ENCODE data around the gene SLC35A3.

DNA sequence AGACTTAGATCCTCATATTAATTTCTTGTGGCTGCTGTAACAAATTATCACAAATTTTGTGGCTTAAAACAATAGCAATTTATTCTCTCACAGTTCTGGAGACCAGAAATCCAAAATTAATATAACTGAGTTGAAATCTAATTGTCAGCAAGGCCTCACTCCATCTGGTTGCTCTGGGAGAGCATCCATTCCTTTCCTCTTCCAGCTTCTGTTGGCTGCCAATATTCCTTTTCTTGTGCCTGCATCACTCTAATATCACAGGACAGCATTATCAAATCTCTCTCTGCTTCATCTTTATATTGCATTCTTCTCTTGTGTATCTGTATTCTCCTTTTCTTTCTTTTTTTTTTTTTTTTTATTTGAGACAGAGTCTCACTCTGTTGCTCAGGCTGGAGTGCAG is 9.3 kb downstream of the SLC35A3 start:
- TF ChIP-seq, protein P1, sequence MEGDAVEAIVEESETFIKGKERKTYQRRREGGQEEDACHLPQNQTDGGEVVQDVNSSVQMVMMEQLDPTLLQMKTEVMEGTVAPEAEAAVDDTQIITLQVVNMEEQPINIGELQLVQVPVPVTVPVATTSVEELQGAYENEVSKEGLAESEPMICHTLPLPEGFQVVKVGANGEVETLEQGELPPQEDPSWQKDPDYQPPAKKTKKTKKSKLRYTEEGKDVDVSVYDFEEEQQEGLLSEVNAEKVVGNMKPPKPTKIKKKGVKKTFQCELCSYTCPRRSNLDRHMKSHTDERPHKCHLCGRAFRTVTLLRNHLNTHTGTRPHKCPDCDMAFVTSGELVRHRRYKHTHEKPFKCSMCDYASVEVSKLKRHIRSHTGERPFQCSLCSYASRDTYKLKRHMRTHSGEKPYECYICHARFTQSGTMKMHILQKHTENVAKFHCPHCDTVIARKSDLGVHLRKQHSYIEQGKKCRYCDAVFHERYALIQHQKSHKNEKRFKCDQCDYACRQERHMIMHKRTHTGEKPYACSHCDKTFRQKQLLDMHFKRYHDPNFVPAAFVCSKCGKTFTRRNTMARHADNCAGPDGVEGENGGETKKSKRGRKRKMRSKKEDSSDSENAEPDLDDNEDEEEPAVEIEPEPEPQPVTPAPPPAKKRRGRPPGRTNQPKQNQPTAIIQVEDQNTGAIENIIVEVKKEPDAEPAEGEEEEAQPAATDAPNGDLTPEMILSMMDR (tag by site-specific recombination; IDR thresholded peaks at IDR 0.05): no peak
- TF ChIP-seq ZNF404 (tag by site-specific recombination; IDR thresholded peaks at IDR 0.05) (no peak), ZNF791 (tag by site-specific recombination; IDR thresholded peaks at IDR 0.05) (no peak), SCRT1 (tag by site-specific recombination; IDR thresholded peaks at IDR 0.05; ENCODE audit: borderline replicate concordance) (no peak), ZNF214 (tag by site-specific recombination; IDR thresholded peaks at IDR 0.05; ENCODE audit: borderline replicate concordance) (no peak), ZNF777 (tag by site-specific recombination; IDR thresholded peaks at IDR 0.05; ENCODE audit: borderline replicate concordance) (no peak), ZNF175 (tag by site-specific recombination; IDR thresholded peaks at IDR 0.05) (no peak), ZNF366 (tag by site-specific recombination; conservative IDR thresholded peaks at IDR 0.05) (no peak), ZBTB7A (tag by site-specific recombination; IDR thresholded peaks at IDR 0.05; ENCODE audit: low read depth) (no peak), ZNF354C (tag by site-specific recombination; IDR thresholded peaks at IDR 0.05; ENCODE audit: borderline replicate concordance, low read depth) (no peak), TCF7L2 (IDR thresholded peaks at IDR 0.05; ENCODE audit: borderline replicate concordance, low read depth, low read length) (no peak)
- TF ChIP-seq, protein P2, sequence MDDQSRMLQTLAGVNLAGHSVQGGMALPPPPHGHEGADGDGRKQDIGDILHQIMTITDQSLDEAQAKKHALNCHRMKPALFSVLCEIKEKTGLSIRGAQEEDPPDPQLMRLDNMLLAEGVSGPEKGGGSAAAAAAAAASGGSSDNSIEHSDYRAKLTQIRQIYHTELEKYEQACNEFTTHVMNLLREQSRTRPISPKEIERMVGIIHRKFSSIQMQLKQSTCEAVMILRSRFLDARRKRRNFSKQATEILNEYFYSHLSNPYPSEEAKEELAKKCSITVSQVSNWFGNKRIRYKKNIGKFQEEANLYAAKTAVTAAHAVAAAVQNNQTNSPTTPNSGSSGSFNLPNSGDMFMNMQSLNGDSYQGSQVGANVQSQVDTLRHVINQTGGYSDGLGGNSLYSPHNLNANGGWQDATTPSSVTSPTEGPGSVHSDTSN (CRISPR knock-in tag; IDR thresholded peaks at IDR 0.05): no peak
- TF ChIP-seq, protein P3, sequence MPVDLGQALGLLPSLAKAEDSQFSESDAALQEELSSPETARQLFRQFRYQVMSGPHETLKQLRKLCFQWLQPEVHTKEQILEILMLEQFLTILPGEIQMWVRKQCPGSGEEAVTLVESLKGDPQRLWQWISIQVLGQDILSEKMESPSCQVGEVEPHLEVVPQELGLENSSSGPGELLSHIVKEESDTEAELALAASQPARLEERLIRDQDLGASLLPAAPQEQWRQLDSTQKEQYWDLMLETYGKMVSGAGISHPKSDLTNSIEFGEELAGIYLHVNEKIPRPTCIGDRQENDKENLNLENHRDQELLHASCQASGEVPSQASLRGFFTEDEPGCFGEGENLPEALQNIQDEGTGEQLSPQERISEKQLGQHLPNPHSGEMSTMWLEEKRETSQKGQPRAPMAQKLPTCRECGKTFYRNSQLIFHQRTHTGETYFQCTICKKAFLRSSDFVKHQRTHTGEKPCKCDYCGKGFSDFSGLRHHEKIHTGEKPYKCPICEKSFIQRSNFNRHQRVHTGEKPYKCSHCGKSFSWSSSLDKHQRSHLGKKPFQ (tag by site-specific recombination; IDR thresholded peaks at IDR 0.05): no peak
- TF ChIP-seq, protein P4, sequence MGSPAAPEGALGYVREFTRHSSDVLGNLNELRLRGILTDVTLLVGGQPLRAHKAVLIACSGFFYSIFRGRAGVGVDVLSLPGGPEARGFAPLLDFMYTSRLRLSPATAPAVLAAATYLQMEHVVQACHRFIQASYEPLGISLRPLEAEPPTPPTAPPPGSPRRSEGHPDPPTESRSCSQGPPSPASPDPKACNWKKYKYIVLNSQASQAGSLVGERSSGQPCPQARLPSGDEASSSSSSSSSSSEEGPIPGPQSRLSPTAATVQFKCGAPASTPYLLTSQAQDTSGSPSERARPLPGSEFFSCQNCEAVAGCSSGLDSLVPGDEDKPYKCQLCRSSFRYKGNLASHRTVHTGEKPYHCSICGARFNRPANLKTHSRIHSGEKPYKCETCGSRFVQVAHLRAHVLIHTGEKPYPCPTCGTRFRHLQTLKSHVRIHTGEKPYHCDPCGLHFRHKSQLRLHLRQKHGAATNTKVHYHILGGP (tag by site-specific recombination; IDR thresholded peaks at IDR 0.05): no peak
